ENCODE results near the gene CDH4. TPM values are rescaled to one million over a fixed set of nuclear protein-coding genes. Genes with fewer than 3 reads are reported as not detected.

CDH4 gene
- total RNA-seq, 1 donor from 2014 or later: 12.1 TPM

DNA sequence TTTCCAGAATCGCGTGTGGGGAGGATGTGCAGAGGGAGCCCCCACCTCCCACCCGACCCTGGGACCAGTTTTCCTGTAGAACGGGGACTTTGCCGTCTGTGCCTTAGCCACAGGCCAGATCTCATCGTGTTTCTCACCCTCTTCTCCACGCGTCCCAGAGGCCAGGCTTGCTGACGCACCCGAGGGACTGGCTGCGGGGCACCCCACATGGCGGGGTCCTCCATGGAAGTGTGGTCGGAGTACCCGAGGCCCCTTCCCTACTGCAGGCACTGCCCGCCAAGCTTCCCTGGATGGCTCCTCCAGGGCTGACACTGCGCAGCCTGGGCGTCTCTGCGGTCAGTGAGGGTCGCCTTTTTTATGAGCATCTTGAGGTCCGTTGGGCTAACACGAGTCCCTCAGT lies 346.5 kb downstream of the CDH4 start:
- no peak for DNase-seq (ENCODE audit: low read depth)
- Histone ChIP-seq H3K36me3 (ENCODE audit: control insufficient read depth, insufficient read depth, low read length) (no peaks in the 10 kb centered on the region), H3K4me3 (ENCODE audit: low read depth, low read length) (no peak overlapping the region), H3K27me3 (ENCODE audit: control insufficient read depth, insufficient read depth, low read length) (no peaks in the 10 kb centered on the region)
- TF ChIP-seq CTCF (IDR thresholded peaks at IDR 0.05; ENCODE audit: insufficient read depth, low read length, severe bottlenecking): no peak
- FAIRE-seq: no peak

DNA sequence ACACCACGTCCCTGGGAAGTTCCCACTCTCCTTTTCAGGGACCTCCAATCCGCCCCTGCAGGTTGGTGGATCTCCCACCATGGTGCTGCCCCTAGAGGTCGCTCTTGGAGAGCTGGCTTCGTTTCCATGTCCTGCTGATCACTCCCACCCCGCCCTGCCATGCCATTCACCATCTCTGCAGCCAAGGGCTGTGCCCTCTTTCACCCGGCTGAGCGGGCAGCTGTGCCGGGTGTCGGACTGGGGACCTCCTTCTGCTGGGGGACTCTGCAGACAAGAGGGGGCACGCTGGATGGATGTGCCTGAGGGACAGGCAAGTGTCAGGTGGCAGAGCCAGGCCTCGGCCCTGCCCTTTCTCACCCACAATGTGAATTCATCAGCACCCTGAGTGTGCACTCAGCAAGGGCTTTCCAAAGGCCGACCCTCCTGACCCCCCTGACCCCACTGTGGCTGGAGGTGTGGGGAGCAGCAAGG lies 347.0 kb downstream of the CDH4 start:
- no peak overlapping the region for H3K4me3 ChIP-seq (ENCODE audit: low read depth, low read length)
- DNase-seq (ENCODE audit: low read depth) (no peak), FAIRE-seq (no peak)
- no peaks in the 10 kb centered on the region for H3K36me3 ChIP-seq (ENCODE audit: control insufficient read depth, insufficient read depth, low read length)
- TF ChIP-seq CTCF (IDR thresholded peaks at IDR 0.05; ENCODE audit: insufficient read depth, low read length, severe bottlenecking): no peak
- H3K27me3 ChIP-seq (ENCODE audit: control insufficient read depth, insufficient read depth, low read length): no peaks in the 10 kb centered on the region

DNA sequence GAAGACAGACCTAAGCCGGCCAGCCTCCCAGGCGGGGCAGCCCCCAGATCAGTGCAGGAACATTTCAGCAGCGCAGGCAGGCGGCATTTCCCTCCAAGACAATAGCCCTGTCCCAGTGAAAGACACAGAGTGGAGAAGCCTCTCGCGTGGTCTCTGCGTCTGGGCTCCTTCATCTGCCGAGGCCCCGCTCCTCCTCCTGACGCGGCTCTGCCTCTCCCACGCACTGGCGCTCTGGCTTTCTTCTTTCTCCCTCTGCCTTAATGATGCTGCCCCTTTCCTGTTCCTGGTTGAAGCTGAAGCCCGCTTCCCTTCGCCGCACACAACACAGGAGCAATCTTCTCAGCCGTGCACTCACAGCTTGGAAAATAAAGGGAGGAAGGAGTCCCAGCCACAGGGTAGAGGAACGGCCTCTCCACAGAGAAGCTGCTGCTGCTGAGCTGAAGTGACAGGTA lies 347.5 kb downstream of the CDH4 start:
- DNase-seq (ENCODE audit: low read depth) (no peak), FAIRE-seq (no peak)
- no peak for TF ChIP-seq CTCF (IDR thresholded peaks at IDR 0.05; ENCODE audit: insufficient read depth, low read length, severe bottlenecking)
- H3K27me3 ChIP-seq (ENCODE audit: control insufficient read depth, insufficient read depth, low read length): no peaks in the 10 kb centered on the region
- H3K36me3 ChIP-seq (ENCODE audit: control insufficient read depth, insufficient read depth, low read length): no peaks in the 10 kb centered on the region
- H3K4me3 ChIP-seq (ENCODE audit: low read depth, low read length): no peak overlapping the region

DNA sequence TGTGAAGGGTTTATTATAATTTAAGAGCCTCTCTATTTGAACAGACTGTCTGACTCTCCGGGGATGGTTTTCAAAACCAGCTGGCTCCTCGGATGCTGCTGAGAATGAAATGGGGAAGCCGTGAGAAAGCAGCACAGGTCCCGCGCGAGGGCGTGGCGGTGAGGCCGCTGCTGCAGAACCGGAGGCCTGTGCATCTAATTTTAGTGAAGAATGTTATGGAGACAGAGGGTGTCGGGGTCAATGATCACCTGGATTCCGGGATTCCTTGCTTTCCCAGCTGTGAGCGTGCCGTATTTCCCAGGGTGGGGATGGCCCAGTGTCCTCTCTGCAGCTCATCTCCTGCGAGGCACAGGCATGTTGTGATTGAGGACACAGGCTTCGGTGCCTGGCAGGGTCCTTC lies 348.0 kb downstream of the CDH4 start:
- H3K36me3 ChIP-seq (ENCODE audit: control insufficient read depth, insufficient read depth, low read length): no peaks in the 10 kb centered on the region
- no peak for FAIRE-seq
- no peak overlapping the region for H3K4me3 ChIP-seq (ENCODE audit: low read depth, low read length)
- H3K27me3 ChIP-seq (ENCODE audit: control insufficient read depth, insufficient read depth, low read length): no peaks in the 10 kb centered on the region
- TF ChIP-seq CTCF (IDR thresholded peaks at IDR 0.05; ENCODE audit: insufficient read depth, low read length, severe bottlenecking): no peak
- no peak for DNase-seq (ENCODE audit: low read depth)

GRCh38 chr20:61601361-61601760 lies 349.3 kb downstream of the CDH4 start:
- no peaks in the 10 kb centered on the region for H3K27me3 ChIP-seq (ENCODE audit: control insufficient read depth, insufficient read depth, low read length)
- no peak for FAIRE-seq
- no peak overlapping the region for H3K4me3 ChIP-seq (ENCODE audit: low read depth, low read length)
- H3K36me3 ChIP-seq (ENCODE audit: control insufficient read depth, insufficient read depth, low read length): no peaks in the 10 kb centered on the region
- no peak for DNase-seq (ENCODE audit: low read depth)
- no peak for TF ChIP-seq CTCF (IDR thresholded peaks at IDR 0.05; ENCODE audit: insufficient read depth, low read length, severe bottlenecking)

GRCh38 chr20:61601853-61602252 lies 349.8 kb downstream of the CDH4 start:
- Histone ChIP-seq H3K27me3 (ENCODE audit: control insufficient read depth, insufficient read depth, low read length) (no peaks in the 10 kb centered on the region), H3K36me3 (ENCODE audit: control insufficient read depth, insufficient read depth, low read length) (no peaks in the 10 kb centered on the region), H3K4me3 (ENCODE audit: low read depth, low read length) (no peak overlapping the region)
- FAIRE-seq (no peak), DNase-seq (ENCODE audit: low read depth) (no peak)
- TF ChIP-seq CTCF (IDR thresholded peaks at IDR 0.05; ENCODE audit: insufficient read depth, low read length, severe bottlenecking): no peak
